Coronary artery (tissue), 2 donors: ENCODE results near the gene DOCK6.
A peak's percentile ranks its signal among the peaks of the same experiment; 100 is the strongest.

Experiments
- DNase-seq: peaks from one replicate; pipeline ENCODE4 v3.0.0-alpha.2; 2017; ENCODE audit warnings: low spot score
- H3K27ac ChIP-seq, 2 donors: fragments of 200-600 bp; sonication (generic); one replicate each; pipeline ENCODE4 v1.5.1; 2016 to 2019
- H3K4me3 ChIP-seq: fragments of 200-600 bp; sonication (generic); 2 replicates; pipeline ENCODE4 v1.5.1; 2016; ENCODE audit warnings: mild to moderate bottlenecking, moderate library complexity
- TF ChIP-seq, protein P1 (sequence below): fragments of 200-600 bp; sonication (generic); IDR thresholded peaks from one replicate; pipeline ENCODE4 v1.5.1; 2019; ENCODE audit warnings: antibody characterized with exemption

DOCK6 gene

DNA sequence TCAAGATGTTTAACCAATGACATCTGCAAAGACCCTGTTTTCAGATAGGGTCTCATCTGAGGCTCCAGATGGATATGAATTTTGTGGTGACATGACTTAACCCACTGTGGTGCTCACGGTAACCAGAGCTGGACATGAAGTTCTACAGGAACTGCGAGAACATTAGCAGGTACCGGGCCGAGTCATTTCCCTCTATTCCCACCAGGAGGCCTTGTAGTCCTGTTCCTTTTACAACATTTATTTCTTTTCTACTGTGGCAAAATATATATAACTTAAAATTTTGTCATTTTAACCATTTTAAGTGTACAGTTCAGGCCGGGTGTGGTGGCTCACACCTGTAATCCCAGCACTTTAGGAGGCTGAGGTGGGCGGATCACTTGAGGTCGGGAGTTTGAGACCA lies 26.0 kb upstream of the DOCK6 start:
- no peak overlapping the region for H3K4me3 ChIP-seq
- no peak for DNase-seq
- TF ChIP-seq, protein P1, sequence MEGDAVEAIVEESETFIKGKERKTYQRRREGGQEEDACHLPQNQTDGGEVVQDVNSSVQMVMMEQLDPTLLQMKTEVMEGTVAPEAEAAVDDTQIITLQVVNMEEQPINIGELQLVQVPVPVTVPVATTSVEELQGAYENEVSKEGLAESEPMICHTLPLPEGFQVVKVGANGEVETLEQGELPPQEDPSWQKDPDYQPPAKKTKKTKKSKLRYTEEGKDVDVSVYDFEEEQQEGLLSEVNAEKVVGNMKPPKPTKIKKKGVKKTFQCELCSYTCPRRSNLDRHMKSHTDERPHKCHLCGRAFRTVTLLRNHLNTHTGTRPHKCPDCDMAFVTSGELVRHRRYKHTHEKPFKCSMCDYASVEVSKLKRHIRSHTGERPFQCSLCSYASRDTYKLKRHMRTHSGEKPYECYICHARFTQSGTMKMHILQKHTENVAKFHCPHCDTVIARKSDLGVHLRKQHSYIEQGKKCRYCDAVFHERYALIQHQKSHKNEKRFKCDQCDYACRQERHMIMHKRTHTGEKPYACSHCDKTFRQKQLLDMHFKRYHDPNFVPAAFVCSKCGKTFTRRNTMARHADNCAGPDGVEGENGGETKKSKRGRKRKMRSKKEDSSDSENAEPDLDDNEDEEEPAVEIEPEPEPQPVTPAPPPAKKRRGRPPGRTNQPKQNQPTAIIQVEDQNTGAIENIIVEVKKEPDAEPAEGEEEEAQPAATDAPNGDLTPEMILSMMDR, result peak; percentile 42

DNA sequence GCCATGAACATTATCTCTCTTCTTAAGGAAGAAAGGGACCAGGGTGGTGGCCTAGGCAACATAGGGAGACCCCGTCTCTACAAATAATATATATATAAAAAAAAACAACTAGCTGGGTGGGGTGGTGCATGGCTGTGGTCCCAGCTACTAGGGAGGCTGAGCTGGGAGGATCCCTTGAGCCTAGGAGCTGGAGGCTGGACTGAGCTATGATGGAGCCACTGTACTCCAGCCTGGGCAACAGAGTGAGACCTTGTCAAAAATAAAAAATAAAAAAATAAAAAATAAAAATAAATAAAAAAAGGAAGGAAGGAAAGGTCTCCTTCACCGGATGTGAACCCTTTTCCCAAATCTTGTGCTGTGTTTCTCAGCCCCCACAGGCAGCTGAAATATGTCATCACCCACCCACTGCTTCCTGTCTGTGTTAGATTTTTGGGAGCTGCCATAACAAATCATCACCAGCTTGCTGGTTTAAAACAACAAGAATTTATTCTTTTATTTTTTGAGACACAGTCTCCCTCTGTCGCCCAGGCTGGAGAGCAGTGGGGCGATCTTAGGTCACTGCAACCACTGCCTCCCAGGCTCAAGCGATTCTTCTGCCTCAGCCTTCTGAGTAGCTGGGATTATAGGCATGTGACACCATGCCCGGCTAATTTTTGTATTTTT lies 24.1 kb upstream of the DOCK6 start:
- Histone ChIP-seq H3K27ac (peak overlapping the region in 1 of 2 donors; percentile 1), H3K4me3 (no peak overlapping the region)
- TF ChIP-seq, protein P1, result no peak
- DNase-seq, result no peak

More for the DNA sequence above, 26.0 kb upstream of the DOCK6 start:
- H3K27ac ChIP-seq, result no peak overlapping the region

DNA sequence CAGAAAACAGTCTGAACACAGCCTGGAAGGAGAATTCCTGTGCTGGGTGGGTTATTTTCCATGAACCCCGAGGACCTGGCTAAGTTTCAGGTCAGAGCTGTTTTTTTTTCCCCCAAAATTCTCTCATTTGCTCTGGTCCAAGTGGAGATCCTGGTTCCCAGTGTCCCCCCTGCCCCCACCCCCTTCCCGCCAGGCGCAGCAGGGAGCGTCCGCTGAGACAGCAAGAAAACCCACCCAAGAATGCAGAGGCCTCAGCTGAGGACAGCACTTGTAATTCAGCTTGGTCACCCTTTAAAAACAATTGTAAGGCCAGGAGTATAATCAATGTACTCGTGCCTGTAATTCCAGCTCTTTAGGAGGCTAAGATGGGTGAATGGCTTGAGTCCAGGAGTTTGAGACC lies 22.2 kb upstream of the DOCK6 start:
- TF ChIP-seq, protein P1, result no peak
- Histone ChIP-seq H3K27ac (no peak overlapping the region), H3K4me3 (no peak overlapping the region)
- no peak for DNase-seq

- TF ChIP-seq, protein P1, result no peak
- Histone ChIP-seq H3K27ac (no peak overlapping the region), H3K4me3 (no peak overlapping the region)
- no peak for DNase-seq
Observed at GRCh38 chr19:11281356-11282049, 19.2 kb upstream of the DOCK6 start.

- TF ChIP-seq, protein P1, result no peak
- Histone ChIP-seq H3K4me3 (no peak overlapping the region), H3K27ac (no peak overlapping the region)
- no peak for DNase-seq
Observed at GRCh38 chr19:11279505-11280236, 17.3 kb upstream of the DOCK6 start.

DNA sequence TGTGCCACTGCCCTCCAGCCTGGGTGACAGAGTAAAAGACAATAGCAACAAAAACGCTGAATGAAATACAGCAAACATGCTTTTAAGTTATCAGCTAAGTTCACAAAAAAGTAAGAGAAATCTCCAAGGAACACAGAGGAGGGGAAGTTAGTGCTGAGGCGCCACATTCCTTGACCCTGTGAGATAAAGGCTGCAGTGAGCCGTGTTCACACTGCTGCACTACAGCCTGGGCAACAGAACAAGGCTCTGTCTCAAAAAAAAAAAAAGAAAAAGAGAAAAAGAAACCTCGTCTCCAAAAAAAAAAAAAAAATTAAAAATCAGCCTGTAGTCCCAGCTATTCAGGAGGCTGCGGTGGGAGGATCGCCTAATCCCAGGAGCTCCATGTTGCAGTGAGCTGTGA lies 16.3 kb upstream of the DOCK6 start:
- DNase-seq, result no peak
- H3K27ac ChIP-seq, result no peak overlapping the region

More for the DNA sequence above, 16.3 kb upstream of the DOCK6 start:
- no peak overlapping the region for H3K4me3 ChIP-seq
- TF ChIP-seq, protein P1, result no peak
